Karpas-422 (cell line): ENCODE data around the gene PGK2. TPM values are rescaled to one million over a fixed set of nuclear protein-coding genes. Genes with fewer than 3 reads are reported as not detected.
"Not testable (repeated sequence)": the region's sequence is repeated elsewhere in the genome, so short reads cannot be mapped to it uniquely, and the experiment has no call there.

Source experiments
- DNase-seq: peaks from one replicate; pipeline ENCODE4 v3.0.0-alpha.2; 2015
- H2AFZ ChIP-seq: fragments of 200-600 bp; sonication (generic); 2 replicates; pipeline ENCODE4 v1.6.1; 2014; ENCODE audit warnings: antibody characterized with exemption, low read length, mixed read lengths
- H3K27ac ChIP-seq: fragments of 200-600 bp; sonication (generic); 2 replicates; pipeline ENCODE4 v1.5.1; 2014; ENCODE audit warnings: mild to moderate bottlenecking, low read length, moderate library complexity
- H3K27me3 ChIP-seq: fragments of 200-600 bp; sonication (generic); 2 replicates; pipeline ENCODE4 v1.6.1; 2014; ENCODE audit warnings: low read length, mixed read lengths
- H3K36me3 ChIP-seq: fragments of 200-600 bp; sonication (generic); 2 replicates; pipeline ENCODE4 v1.6.1; 2014; ENCODE audit warnings: low read length, mixed read lengths; ENCODE audit not compliant: insufficient read depth
- H3K4me1 ChIP-seq: fragments of 200-600 bp; sonication (generic); 2 replicates; pipeline ENCODE4 v1.6.1; 2014; ENCODE audit warnings: mild to moderate bottlenecking, low read length, mixed read lengths
- H3K4me2 ChIP-seq: fragments of 200-600 bp; sonication (generic); 2 replicates; pipeline ENCODE4 v1.6.1; 2014; ENCODE audit warnings: low read length, low read depth, mild to moderate bottlenecking; ENCODE audit not compliant: poor library complexity, severe bottlenecking
- H3K4me3 ChIP-seq: fragments of 200-600 bp; sonication (generic); 2 replicates; pipeline ENCODE4 v1.5.1; 2014; ENCODE audit warnings: mild to moderate bottlenecking, antibody characterized with exemption, low read length, mixed read lengths
- H3K79me2 ChIP-seq: fragments of 200-600 bp; sonication (generic); 2 replicates; pipeline ENCODE4 v1.6.1; 2014; ENCODE audit warnings: mild to moderate bottlenecking, low read length, mixed read lengths
- H3K9ac ChIP-seq: fragments of 200-600 bp; sonication (generic); 2 replicates; pipeline ENCODE4 v1.6.0; 2014; ENCODE audit warnings: low read length
- H3K9me2 ChIP-seq: fragments of 200-600 bp; sonication (generic), shearing (Covaris generic); replicated peaks from 2 replicates; pipeline ENCODE4 v1.6.0; 2014; ENCODE audit warnings: mild to moderate bottlenecking, low read length, moderate library complexity; ENCODE audit not compliant: insufficient read depth
- H3K9me3 ChIP-seq: fragments of 300-700, 200-600 bp; sonication (generic); 2 replicates; pipeline ENCODE4 v1.6.1; 2014; ENCODE audit warnings: low read length, mixed read lengths
- H4K20me1 ChIP-seq: fragments of 200-600 bp; sonication (generic); 2 replicates; pipeline ENCODE4 v1.6.1; 2014; ENCODE audit warnings: mild to moderate bottlenecking, antibody characterized with exemption, low read length, low read depth; ENCODE audit not compliant: insufficient read depth
- total RNA-seq: library from RNA; depleted of rRNA; stranded (reverse); fragments of >200 nt; shearing (Covaris generic); gene quantifications from 2 replicates; pipeline ENCODE4 v1.2.3, GENCODE V29; 2014; ENCODE audit warnings: low replicate concordance

The PGK2 gene
- total RNA-seq, 1 experiment from 2014 or later: not detected

- H3K4me2 ChIP-seq: no peak overlapping the region
- no peaks in the 10 kb centered on the region for H3K9me2 ChIP-seq
- H3K27me3 ChIP-seq: no peaks in the 10 kb centered on the region
- no peak overlapping the region for H2AFZ ChIP-seq
- no peaks in the 10 kb centered on the region for H3K9me3 ChIP-seq
- H3K4me3 ChIP-seq: no peak overlapping the region
- DNase-seq: no peak
- no peaks in the 10 kb centered on the region for H3K36me3 ChIP-seq
- no peaks in the 10 kb centered on the region for H4K20me1 ChIP-seq
- no peak overlapping the region for H3K27ac ChIP-seq
- H3K4me1 ChIP-seq: no peaks in the 10 kb centered on the region
- H3K79me2 ChIP-seq: no peaks in the 10 kb centered on the region
- no peak overlapping the region for H3K9ac ChIP-seq
Measured at GRCh38 chr6:49801525-49801924, 14.4 kb upstream of the PGK2 start.

GRCh38 chr6:49799090-49799489, 12.0 kb upstream of the PGK2 start:
- no peak for DNase-seq
- no peaks in the 10 kb centered on the region for H3K9me2 ChIP-seq
- H3K9me3 ChIP-seq: no peaks in the 10 kb centered on the region
- H3K4me2 ChIP-seq: no peak overlapping the region
- no peaks in the 10 kb centered on the region for H4K20me1 ChIP-seq
- no peaks in the 10 kb centered on the region for H3K4me1 ChIP-seq
- no peaks in the 10 kb centered on the region for H3K27me3 ChIP-seq
- no peaks in the 10 kb centered on the region for H3K36me3 ChIP-seq
- no peak overlapping the region for H3K27ac ChIP-seq
- no peak overlapping the region for H3K9ac ChIP-seq
- no peaks in the 10 kb centered on the region for H3K79me2 ChIP-seq
- no peak overlapping the region for H3K4me3 ChIP-seq
- no peak overlapping the region for H2AFZ ChIP-seq

- H2AFZ ChIP-seq, H3K27ac ChIP-seq, H3K9me2 ChIP-seq, H3K9me3 ChIP-seq, H3K79me2 ChIP-seq, H3K4me3 ChIP-seq, H4K20me1 ChIP-seq, H3K27me3 ChIP-seq, DNase-seq, H3K36me3 ChIP-seq, H3K4me1 ChIP-seq, H3K4me2 ChIP-seq, H3K9ac ChIP-seq: not testable (repeated sequence)
Measured at GRCh38 chr6:49796842-49797455, 9.9 kb upstream of the PGK2 start.

- Histone ChIP-seq H3K27ac (no peak overlapping the region), H3K79me2 (no peaks in the 10 kb centered on the region), H3K9me2 (no peaks in the 10 kb centered on the region), H4K20me1 (no peaks in the 10 kb centered on the region), H3K4me1 (no peaks in the 10 kb centered on the region), H3K9ac (no peak overlapping the region), H3K4me2 (no peak overlapping the region), H3K4me3 (no peak overlapping the region), H2AFZ (no peak overlapping the region), H3K36me3 (no peaks in the 10 kb centered on the region), H3K27me3 (no peaks in the 10 kb centered on the region), H3K9me3 (no peaks in the 10 kb centered on the region)
- DNase-seq: no peak
Measured at GRCh38 chr6:49790341-49790740, 3.3 kb upstream of the PGK2 start.

- no peaks in the 10 kb centered on the region for H3K79me2 ChIP-seq
- H3K4me2 ChIP-seq: no peak overlapping the region
- no peak for DNase-seq
- H3K9ac ChIP-seq: no peak overlapping the region
- H2AFZ ChIP-seq: no peak overlapping the region
- no peaks in the 10 kb centered on the region for H3K4me1 ChIP-seq
- no peaks in the 10 kb centered on the region for H3K36me3 ChIP-seq
- no peaks in the 10 kb centered on the region; the same call in 1 of the 2 replicates for H3K9me2 ChIP-seq
- no peaks in the 10 kb centered on the region for H4K20me1 ChIP-seq
- no peaks in the 10 kb centered on the region for H3K27me3 ChIP-seq
- no peak overlapping the region for H3K4me3 ChIP-seq
- no peaks in the 10 kb centered on the region for H3K9me3 ChIP-seq
- H3K27ac ChIP-seq: no peak overlapping the region
Measured at GRCh38 chr6:49784272-49784671, 2.8 kb downstream of the PGK2 start.

GRCh38 chr6:49782725-49783124, 4.4 kb downstream of the PGK2 start:
- no peaks in the 10 kb centered on the region for H3K9me3 ChIP-seq
- no peaks in the 10 kb centered on the region; the same call in 1 of the 2 replicates for H3K9me2 ChIP-seq
- no peaks in the 10 kb centered on the region for H3K4me1 ChIP-seq
- no peaks in the 10 kb centered on the region for H3K36me3 ChIP-seq
- no peaks in the 10 kb centered on the region for H4K20me1 ChIP-seq
- DNase-seq: no peak
- no peak overlapping the region for H3K4me3 ChIP-seq
- no peak overlapping the region for H3K4me2 ChIP-seq
- no peak overlapping the region for H3K27ac ChIP-seq
- H3K9ac ChIP-seq: no peak overlapping the region
- no peaks in the 10 kb centered on the region for H3K79me2 ChIP-seq
- H3K27me3 ChIP-seq: no peaks in the 10 kb centered on the region
- no peak overlapping the region for H2AFZ ChIP-seq

- no peaks in the 10 kb centered on the region; the same call in 1 of the 2 replicates for H3K9me2 ChIP-seq
- H4K20me1 ChIP-seq: no peaks in the 10 kb centered on the region
- no peak overlapping the region for H3K4me2 ChIP-seq
- H3K9me3 ChIP-seq: no peaks in the 10 kb centered on the region
- H3K27ac ChIP-seq: no peak overlapping the region
- H3K9ac ChIP-seq: no peak overlapping the region
- H3K79me2 ChIP-seq: no peaks in the 10 kb centered on the region
- no peaks in the 10 kb centered on the region for H3K36me3 ChIP-seq
- no peaks in the 10 kb centered on the region for H3K4me1 ChIP-seq
- no peak overlapping the region for H2AFZ ChIP-seq
- no peak overlapping the region for H3K4me3 ChIP-seq
- no peaks in the 10 kb centered on the region for H3K27me3 ChIP-seq
- no peak for DNase-seq
Measured at GRCh38 chr6:49782293-49782692, 4.8 kb downstream of the PGK2 start.

- H3K9me2 ChIP-seq: 0 out of 2 replicates have a peak, but pooled peaks cover 3% of the 10 kb centered on the region
- no peaks in the 10 kb centered on the region for H3K9me3 ChIP-seq
- H3K4me3 ChIP-seq: no peak overlapping the region
- H3K4me2 ChIP-seq: no peak overlapping the region
- H3K79me2 ChIP-seq: no peaks in the 10 kb centered on the region
- H3K36me3 ChIP-seq: no peaks in the 10 kb centered on the region
- no peak overlapping the region for H3K9ac ChIP-seq
- H4K20me1 ChIP-seq: no peaks in the 10 kb centered on the region
- no peak overlapping the region for H2AFZ ChIP-seq
- no peaks in the 10 kb centered on the region for H3K27me3 ChIP-seq
- H3K27ac ChIP-seq: no peak overlapping the region
- DNase-seq: no peak
- H3K4me1 ChIP-seq: no peaks in the 10 kb centered on the region
Measured at GRCh38 chr6:49776444-49776843, 10.6 kb downstream of the PGK2 start.
